SU-DHL-6 (cell line): Measurements from ENCODE around the gene MAP3K4.

Experiments
- H2AFZ ChIP-seq: fragments of 200-600 bp; sonication (generic); 2 replicates; pipeline ENCODE4 v1.6.1; 2014; ENCODE audit warnings: low read depth, mild to moderate bottlenecking, moderate library complexity, mixed read lengths, antibody characterized with exemption, low read length; ENCODE audit not compliant: severe bottlenecking
- H3F3A ChIP-seq: fragments of 200-600 bp; shearing (Covaris generic); 2 replicates; pipeline ENCODE4 v1.6.0; 2016; ENCODE audit warnings: antibody characterized with exemption, mild to moderate bottlenecking; ENCODE audit not compliant: insufficient read depth
- H3K27ac ChIP-seq: fragments of 200-600 bp; sonication (generic); 2 replicates; pipeline ENCODE4 v1.5.1; 2016; ENCODE audit warnings: low read depth, mild to moderate bottlenecking, low read length, moderate library complexity, mixed read lengths
- H3K27me3 ChIP-seq: fragments of 200-600 bp; sonication (generic), shearing (Covaris generic); 2 replicates; pipeline ENCODE4 v1.6.0; 2014; ENCODE audit warnings: mild to moderate bottlenecking, low read length
- H3K36me3 ChIP-seq: fragments of 200-600 bp; sonication (generic); 2 replicates; pipeline ENCODE4 v1.6.1; 2014; ENCODE audit warnings: mild to moderate bottlenecking, low read length, mixed read lengths
- H3K4me2 ChIP-seq: fragments of 300-600, 200-600 bp; shearing (Covaris generic), sonication (generic); 2 replicates; pipeline ENCODE4 v1.6.0; 2014; ENCODE audit warnings: low read length, low read depth, mild to moderate bottlenecking; ENCODE audit not compliant: poor library complexity, severe bottlenecking
- H3K4me3 ChIP-seq: fragments of 200-600 bp; sonication (generic); 2 replicates; pipeline ENCODE4 v1.5.1; 2014; ENCODE audit warnings: antibody characterized with exemption, low read length, mild to moderate bottlenecking, mixed read lengths; ENCODE audit not compliant: insufficient read depth, poor library complexity, severe bottlenecking
- H3K79me2 ChIP-seq: fragments of 200-600 bp; sonication (generic); 2 replicates; pipeline ENCODE4 v1.6.1; 2014; ENCODE audit warnings: mild to moderate bottlenecking, low read length, moderate library complexity; ENCODE audit not compliant: insufficient read depth
- H3K9ac ChIP-seq: fragments of 200-600 bp; sonication (generic); 2 replicates; pipeline ENCODE4 v1.7.0; 2014; ENCODE audit warnings: mild to moderate bottlenecking, low read length
- H3K9me2 ChIP-seq: fragments of 200-600 bp; sonication (generic); replicated peaks from 2 replicates; pipeline ENCODE4 v1.6.1; 2014; ENCODE audit warnings: low read length; ENCODE audit not compliant: insufficient read depth
- H3K9me3 ChIP-seq: fragments of 200-600 bp; sonication (generic); 2 replicates; pipeline ENCODE4 v1.6.1; 2014; ENCODE audit warnings: low read length, mixed read lengths; ENCODE audit not compliant: insufficient read depth
- H4K20me1 ChIP-seq: fragments of 200-600 bp; sonication (generic); 2 replicates; pipeline ENCODE4 v1.6.1; 2014; ENCODE audit warnings: low read depth, mild to moderate bottlenecking, antibody characterized with exemption, low read length, moderate library complexity, mixed read lengths
- EZH2phosphoT487 ChIP-seq: fragments of 200-600 bp; sonication (generic), shearing (Covaris generic); conservative IDR thresholded peaks from 2 replicates; pipeline ENCODE4 v1.6.1; 2018; ENCODE audit warnings: mild to moderate bottlenecking, antibody characterized with exemption, low read length, moderate library complexity, mixed read lengths
- TF ChIP-seq, protein P1 (sequence below): fragments of 200-600 bp; sonication (generic); IDR thresholded peaks from one replicate; pipeline ENCODE4 v1.5.1; 2017; ENCODE audit warnings: antibody characterized with exemption, mild to moderate bottlenecking, low read length, moderate library complexity; ENCODE audit not compliant: insufficient read depth, poor library complexity, severe bottlenecking

Gene MAP3K4

DNA sequence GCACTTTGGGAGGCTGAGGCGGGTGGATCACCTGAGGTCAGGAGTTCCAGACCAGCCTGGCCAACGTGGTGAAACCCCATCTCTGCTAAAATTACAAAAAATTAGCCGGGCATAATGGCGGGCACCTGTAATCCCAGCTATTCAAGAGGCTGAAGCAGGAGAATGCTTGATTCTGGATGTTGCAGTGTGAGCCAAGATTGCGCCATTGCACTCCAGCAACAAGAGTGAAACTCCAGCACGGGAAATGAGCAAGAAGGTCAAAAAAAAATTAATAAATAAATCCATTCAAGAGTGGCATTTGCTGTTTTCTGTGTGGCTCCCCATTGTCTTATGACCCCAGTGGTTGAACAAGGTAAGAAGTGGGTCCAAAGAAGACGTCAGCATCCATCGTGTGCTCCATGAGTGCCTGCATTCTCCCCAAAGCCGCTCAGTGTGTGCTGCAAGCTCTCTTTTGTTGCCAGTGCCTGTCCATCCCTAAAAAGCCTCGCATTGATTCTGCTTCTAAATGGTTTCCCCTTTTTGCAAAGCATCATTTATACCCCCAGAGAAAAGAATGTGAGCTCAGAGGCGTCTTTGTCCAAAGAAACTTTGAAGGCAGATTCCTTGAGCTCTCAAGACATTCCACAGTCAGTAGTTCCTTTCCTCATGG lies 38.8 kb upstream of the MAP3K4 start:
- TF ChIP-seq, protein P1, sequence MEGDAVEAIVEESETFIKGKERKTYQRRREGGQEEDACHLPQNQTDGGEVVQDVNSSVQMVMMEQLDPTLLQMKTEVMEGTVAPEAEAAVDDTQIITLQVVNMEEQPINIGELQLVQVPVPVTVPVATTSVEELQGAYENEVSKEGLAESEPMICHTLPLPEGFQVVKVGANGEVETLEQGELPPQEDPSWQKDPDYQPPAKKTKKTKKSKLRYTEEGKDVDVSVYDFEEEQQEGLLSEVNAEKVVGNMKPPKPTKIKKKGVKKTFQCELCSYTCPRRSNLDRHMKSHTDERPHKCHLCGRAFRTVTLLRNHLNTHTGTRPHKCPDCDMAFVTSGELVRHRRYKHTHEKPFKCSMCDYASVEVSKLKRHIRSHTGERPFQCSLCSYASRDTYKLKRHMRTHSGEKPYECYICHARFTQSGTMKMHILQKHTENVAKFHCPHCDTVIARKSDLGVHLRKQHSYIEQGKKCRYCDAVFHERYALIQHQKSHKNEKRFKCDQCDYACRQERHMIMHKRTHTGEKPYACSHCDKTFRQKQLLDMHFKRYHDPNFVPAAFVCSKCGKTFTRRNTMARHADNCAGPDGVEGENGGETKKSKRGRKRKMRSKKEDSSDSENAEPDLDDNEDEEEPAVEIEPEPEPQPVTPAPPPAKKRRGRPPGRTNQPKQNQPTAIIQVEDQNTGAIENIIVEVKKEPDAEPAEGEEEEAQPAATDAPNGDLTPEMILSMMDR: no peak
- TF ChIP-seq EZH2phosphoT487: no peak
- Histone ChIP-seq H3F3A (no peaks in the 10 kb centered on the region), H2AFZ (no peak overlapping the region), H3K27ac (no peak overlapping the region), H3K4me2 (no peak overlapping the region), H4K20me1 (no peaks in the 10 kb centered on the region), H3K27me3 (no peaks in the 10 kb centered on the region), H3K9me2 (no peaks in the 10 kb centered on the region), H3K9ac (no peak overlapping the region), H3K36me3 (no peaks in the 10 kb centered on the region), H3K9me3 (no peaks in the 10 kb centered on the region), H3K4me3 (no peak overlapping the region), H3K79me2 (no peaks in the 10 kb centered on the region)

DNA sequence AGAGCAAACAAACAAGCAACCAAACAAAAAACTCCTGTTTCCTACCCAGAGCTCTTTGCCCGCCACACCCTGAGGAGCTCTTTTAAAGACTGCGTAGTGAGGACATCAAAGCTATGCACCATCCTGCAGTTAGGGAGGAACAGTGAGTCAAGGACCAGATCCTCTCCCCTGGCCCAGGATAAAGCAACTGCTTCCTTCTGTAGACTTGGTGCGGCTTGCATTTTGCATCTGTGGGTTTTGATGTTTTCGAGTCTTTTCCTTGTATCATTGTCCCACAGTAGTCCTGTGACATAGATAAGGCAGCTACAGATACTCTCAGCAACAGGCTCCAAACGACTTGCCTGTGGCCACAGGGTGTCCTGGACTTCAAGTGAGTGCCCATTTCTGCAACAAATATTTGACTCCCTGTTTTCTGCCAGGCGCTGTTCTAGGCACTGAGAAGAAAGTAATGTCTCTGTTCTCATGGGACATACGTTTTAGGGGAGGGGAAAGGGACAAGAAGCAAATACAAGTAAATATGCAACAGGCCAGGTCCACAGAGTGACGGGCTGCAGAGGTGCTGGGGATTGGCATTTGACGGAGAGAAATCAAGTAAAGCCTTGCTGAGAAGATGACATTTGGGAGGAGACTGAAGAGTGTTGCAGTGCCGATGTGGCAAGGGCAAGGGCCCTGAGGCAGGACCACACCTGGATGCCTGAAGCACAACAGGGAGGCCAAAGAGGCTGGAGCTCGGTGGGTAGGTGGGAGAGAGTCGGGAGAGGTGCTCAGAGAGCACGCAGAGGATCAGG lies 35.9 kb upstream of the MAP3K4 start:
- Histone ChIP-seq H3K9me3 (no peaks in the 10 kb centered on the region), H3K9ac (no peak overlapping the region), H4K20me1 (no peaks in the 10 kb centered on the region), H2AFZ (no peak overlapping the region), H3K4me3 (no peak overlapping the region), H3K27me3 (no peaks in the 10 kb centered on the region), H3K27ac (no peak overlapping the region), H3K9me2 (no peaks in the 10 kb centered on the region), H3F3A (no peaks in the 10 kb centered on the region), H3K4me2 (no peak overlapping the region), H3K36me3 (no peaks in the 10 kb centered on the region), H3K79me2 (no peaks in the 10 kb centered on the region)
- TF ChIP-seq, protein P1: no peak
- no peak for TF ChIP-seq EZH2phosphoT487

DNA sequence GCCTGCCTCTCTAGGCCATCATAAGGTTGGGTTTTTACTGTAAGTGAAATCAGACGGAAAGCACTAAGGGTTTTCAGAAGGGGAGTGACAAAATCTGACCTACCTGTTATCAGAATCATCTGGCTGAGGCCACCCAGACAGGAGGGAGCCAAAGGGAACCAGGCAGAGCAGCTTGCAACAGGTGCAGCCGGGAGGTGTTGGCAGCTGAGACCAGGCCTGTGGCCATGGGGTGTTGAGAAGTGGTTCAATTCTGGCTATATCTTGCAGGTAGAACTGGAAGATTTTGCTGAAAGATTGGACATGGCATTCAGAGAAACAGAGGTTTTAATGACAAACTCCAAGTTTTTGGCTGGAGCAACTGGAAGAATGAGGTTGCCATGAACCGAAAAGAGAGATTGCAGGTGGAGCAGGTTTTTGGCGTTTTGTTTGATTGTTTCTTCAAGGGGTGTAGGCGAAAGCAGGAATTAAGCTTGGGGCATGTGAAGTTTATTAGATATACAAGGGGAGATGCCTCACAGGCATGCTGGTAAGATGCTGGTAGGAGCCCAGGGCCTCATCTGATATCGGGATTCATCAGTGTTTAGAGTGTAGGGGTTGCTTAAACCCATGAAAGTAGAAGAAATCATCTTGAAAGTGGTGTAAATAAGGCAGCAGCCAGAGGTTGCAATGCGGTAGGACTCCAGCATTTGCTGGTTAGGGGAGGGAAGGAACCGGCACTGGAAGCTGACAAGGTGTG lies 35.1 kb upstream of the MAP3K4 start:
- Histone ChIP-seq H3K9me2 (no peaks in the 10 kb centered on the region), H3K9me3 (no peaks in the 10 kb centered on the region), H3K36me3 (no peaks in the 10 kb centered on the region), H2AFZ (no peak overlapping the region), H3K9ac (no peak overlapping the region), H3F3A (no peaks in the 10 kb centered on the region), H3K4me3 (no peak overlapping the region), H3K27me3 (no peaks in the 10 kb centered on the region), H3K27ac (no peak overlapping the region), H3K79me2 (no peaks in the 10 kb centered on the region), H4K20me1 (no peaks in the 10 kb centered on the region), H3K4me2 (no peak overlapping the region)
- no peak for TF ChIP-seq EZH2phosphoT487
- TF ChIP-seq, protein P1: no peak
